EL (cell line): ENCODE results near the gene E2F7.
A peak's percentile ranks its signal among the peaks of the same experiment; 100 is the strongest.

Experiments
- DNase-seq: peaks from one replicate; pipeline ENCODE4 v3.0.0-alpha.2; 2016

Gene E2F7

GRCh38 chr12:77062396-77062795, 3.0 kb downstream of the E2F7 start:
- no peak for DNase-seq

- DNase-seq, result no peak
These were observed 4.5 kb downstream of the E2F7 start for GRCh38 chr12:77060883-77061240.

GRCh38 chr12:77060136-77060882, 5.1 kb downstream of the E2F7 start:
- DNase-seq, result no peak

- DNase-seq, result peak; percentile 66
These were observed 6.6 kb downstream of the E2F7 start for GRCh38 chr12:77058740-77059139.

- DNase-seq, result no peak
These were observed 10.5 kb downstream of the E2F7 start for GRCh38 chr12:77054851-77055250.

- no peak for DNase-seq
These were observed 12.1 kb downstream of the E2F7 start for GRCh38 chr12:77053259-77053658.

- DNase-seq, result peak; percentile 57
These were observed 15.5 kb downstream of the E2F7 start for GRCh38 chr12:77049767-77050353.

GRCh38 chr12:77047341-77048109, 17.8 kb downstream of the E2F7 start:
- DNase-seq, result no peak

- DNase-seq, result no peak
These were observed 18.9 kb downstream of the E2F7 start for GRCh38 chr12:77046468-77046867.

- no peak for DNase-seq
These were observed 20.2 kb downstream of the E2F7 start for GRCh38 chr12:77045183-77045582.

GRCh38 chr12:77044721-77045120, 20.6 kb downstream of the E2F7 start:
- DNase-seq, result no peak

- DNase-seq, result no peak
These were observed 22.5 kb downstream of the E2F7 start for GRCh38 chr12:77042833-77043232.

- DNase-seq, result no peak
These were observed 25.1 kb downstream of the E2F7 start for GRCh38 chr12:77040231-77040630.

GRCh38 chr12:77035226-77035625, 30.1 kb downstream of the E2F7 start:
- no peak for DNase-seq

GRCh38 chr12:77033658-77034536, 31.5 kb downstream of the E2F7 start:
- DNase-seq, result no peak

GRCh38 chr12:77032406-77032805, 33.0 kb downstream of the E2F7 start:
- peak; percentile 57 for DNase-seq

- peak; percentile 41 for DNase-seq
These were observed 33.6 kb downstream of the E2F7 start for GRCh38 chr12:77031745-77032144.

- DNase-seq, result no peak
These were observed 39.5 kb downstream of the E2F7 start for GRCh38 chr12:77025782-77026314.

- no peak for DNase-seq
These were observed 41.9 kb downstream of the E2F7 start for GRCh38 chr12:77023501-77023900.

- no peak for DNase-seq
These were observed 45.4 kb downstream of the E2F7 start for GRCh38 chr12:77019920-77020319.

GRCh38 chr12:77016606-77017005, 48.8 kb downstream of the E2F7 start:
- DNase-seq, result no peak

GRCh38 chr12:77013091-77013490, 52.3 kb downstream of the E2F7 start:
- DNase-seq, result no peak
